ENCODE measurements around the gene MDGA2. TPM values are rescaled to one million over a fixed set of nuclear protein-coding genes. Genes with fewer than 3 reads are reported as not detected.
"Not testable (repeated sequence)": the region's sequence is repeated elsewhere in the genome, so short reads cannot be mapped to it uniquely, and the experiment has no call there.

MDGA2 gene
- total RNA-seq, 1 experiment from 2014 or later = not detected

DNA sequence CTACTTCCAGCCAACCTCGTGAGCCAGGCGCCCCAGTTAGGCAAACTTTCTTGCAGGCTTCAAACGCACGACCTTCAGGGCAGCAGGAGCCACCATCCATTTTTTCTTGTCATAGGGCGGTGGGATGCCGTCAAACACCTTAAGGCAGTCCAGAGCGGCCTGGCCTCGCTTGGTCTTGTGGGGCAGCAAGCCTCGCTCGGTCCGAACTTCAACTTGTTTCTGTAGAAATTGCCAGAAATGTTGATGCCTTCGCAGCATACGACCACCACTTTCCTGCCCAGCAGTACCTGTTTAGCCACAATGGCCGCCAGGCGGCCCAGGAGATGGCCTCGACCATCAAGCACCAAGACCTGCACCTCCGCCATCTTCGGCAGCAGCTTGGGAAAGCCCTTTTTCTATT is 474.7 kb downstream of the MDGA2 start:
- Histone ChIP-seq H3K27me3 (ENCODE audit: insufficient read depth, low read depth) (no peaks in the 10 kb centered on the region), H3F3A (ENCODE audit: insufficient read depth, low read depth) (no peaks in the 10 kb centered on the region), H3K4me3 (no peak overlapping the region), H4K20me1 (ENCODE audit: insufficient read depth) (no peaks in the 10 kb centered on the region), H3K4me2 (no peak overlapping the region), H3K36me3 (ENCODE audit: low read depth) (no peaks in the 10 kb centered on the region), H3K9me2 (ENCODE audit: insufficient read depth) (no peaks in the 10 kb centered on the region), H2AFZ (no peak overlapping the region), H3K79me2 (ENCODE audit: low read depth) (no peaks in the 10 kb centered on the region), H3K27ac (no peak overlapping the region), H3K9me3 (ENCODE audit: insufficient read depth, low read depth) (no peaks in the 10 kb centered on the region), H3K4me1 (replicated peaks; ENCODE audit: insufficient read depth) (no peaks in the 10 kb centered on the region)
- no TSS peak for BruUV-seq (replicated peaks)
- POLR2A ChIA-PET (ENCODE audit: unreplicated experiment) = no interaction called here
- DNase-seq = no peak
- TF ChIP-seq EZH2 (IDR thresholded peaks at IDR 0.05; ENCODE audit: low read depth) = no peak
- CTCF ChIA-PET = interaction anchor here (0.7 kb wide), 1 partner anchor 12 kb away, joined by 9 read pairs; no protein-coding TSS in a partner anchor
- intact Hi-C loops (cut with micrococcal nuclease; ENCODE audit: unreplicated experiment) = no loop called here

- POLR2A ChIA-PET (ENCODE audit: unreplicated experiment) = no interaction called here
- Histone ChIP-seq H3K36me3 (ENCODE audit: low read depth) (no peaks in the 10 kb centered on the region), H3K27ac (no peak overlapping the region), H3K79me2 (ENCODE audit: low read depth) (no peaks in the 10 kb centered on the region), H3K4me2 (no peak overlapping the region), H3K9me2 (ENCODE audit: insufficient read depth) (no peaks in the 10 kb centered on the region), H3K27me3 (ENCODE audit: insufficient read depth, low read depth) (no peaks in the 10 kb centered on the region), H4K20me1 (ENCODE audit: insufficient read depth) (no peaks in the 10 kb centered on the region), H3K4me3 (no peak overlapping the region), H3K4me1 (replicated peaks; ENCODE audit: insufficient read depth) (no peaks in the 10 kb centered on the region), H3K9me3 (ENCODE audit: insufficient read depth, low read depth) (no peaks in the 10 kb centered on the region), H3F3A (ENCODE audit: insufficient read depth, low read depth) (no peaks in the 10 kb centered on the region), H2AFZ (no peak overlapping the region)
- TF ChIP-seq EZH2 (IDR thresholded peaks at IDR 0.05; ENCODE audit: low read depth) (no peak), CTCF (conservative IDR thresholded peaks at IDR 0.05) (no peak)
- intact Hi-C loops (cut with micrococcal nuclease; ENCODE audit: unreplicated experiment) = no loop called here
- CTCF ChIA-PET = no interaction called here
- DNase-seq = no peak
- no TSS peak for BruUV-seq (replicated peaks)
Measured at GRCh38 chr14:47195582-47195981, 479.8 kb downstream of the MDGA2 start.

GRCh38 chr14:47194055-47194454 is 481.4 kb downstream of the MDGA2 start:
- POLR2A ChIA-PET (ENCODE audit: unreplicated experiment) = no interaction called here
- Histone ChIP-seq H3K27ac (no peak overlapping the region), H3F3A (ENCODE audit: insufficient read depth, low read depth) (no peaks in the 10 kb centered on the region), H3K4me3 (no peak overlapping the region), H3K36me3 (ENCODE audit: low read depth) (no peaks in the 10 kb centered on the region), H3K27me3 (ENCODE audit: insufficient read depth, low read depth) (no peaks in the 10 kb centered on the region), H3K4me1 (replicated peaks; ENCODE audit: insufficient read depth) (no peaks in the 10 kb centered on the region), H3K4me2 (no peak overlapping the region), H3K9me3 (ENCODE audit: insufficient read depth, low read depth) (no peaks in the 10 kb centered on the region), H2AFZ (no peak overlapping the region), H3K9me2 (ENCODE audit: insufficient read depth) (no peaks in the 10 kb centered on the region), H3K79me2 (ENCODE audit: low read depth) (no peaks in the 10 kb centered on the region), H4K20me1 (ENCODE audit: insufficient read depth) (no peaks in the 10 kb centered on the region)
- no TSS peak for BruUV-seq (replicated peaks)
- DNase-seq = no peak
- CTCF ChIA-PET = no interaction called here
- intact Hi-C loops (cut with micrococcal nuclease; ENCODE audit: unreplicated experiment) = no loop called here
- TF ChIP-seq EZH2 (IDR thresholded peaks at IDR 0.05; ENCODE audit: low read depth) (no peak), CTCF (conservative IDR thresholded peaks at IDR 0.05) (no peak)

DNA sequence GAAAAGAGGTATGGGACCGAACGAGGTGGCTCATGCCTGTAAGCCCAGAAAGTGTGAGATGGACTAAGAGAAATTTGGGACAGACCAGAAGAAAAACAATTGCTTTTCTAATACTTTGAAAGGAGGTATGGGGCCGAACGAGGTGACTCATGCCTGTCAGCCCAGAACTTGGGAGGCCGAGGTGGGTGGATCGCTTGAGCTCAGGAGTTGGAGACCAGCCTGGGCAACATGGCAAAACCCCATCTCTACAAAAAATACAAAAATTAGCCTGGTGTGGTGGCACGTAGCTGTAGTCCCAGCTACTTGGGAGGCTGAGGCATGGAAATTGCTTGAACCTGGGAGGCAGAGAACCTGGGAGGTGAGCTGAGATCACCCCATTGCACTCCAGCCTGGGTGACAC is 483.2 kb downstream of the MDGA2 start:
- BruUV-seq (replicated peaks); H2AFZ ChIP-seq; H3F3A ChIP-seq (ENCODE audit: insufficient read depth, low read depth); H3K36me3 ChIP-seq (ENCODE audit: low read depth); H3K4me3 ChIP-seq; H3K4me2 ChIP-seq; H3K9me3 ChIP-seq (ENCODE audit: insufficient read depth, low read depth); CTCF ChIA-PET; H3K27me3 ChIP-seq (ENCODE audit: insufficient read depth, low read depth); H3K9me2 ChIP-seq (ENCODE audit: insufficient read depth); POLR2A ChIA-PET (ENCODE audit: unreplicated experiment); H4K20me1 ChIP-seq (ENCODE audit: insufficient read depth); H3K4me1 ChIP-seq (replicated peaks; ENCODE audit: insufficient read depth); H3K79me2 ChIP-seq (ENCODE audit: low read depth); H3K27ac ChIP-seq; DNase-seq; intact Hi-C loops (cut with micrococcal nuclease; ENCODE audit: unreplicated experiment): not testable (repeated sequence)
